OCI-LY3 (cell line): ENCODE data around the gene FMNL3.

Source experiments
- H2AFZ ChIP-seq: fragments of 200-600, 300-600 bp; shearing (Covaris generic); 2 replicates; pipeline ENCODE4 v1.6.0; 2014; ENCODE audit warnings: antibody characterized with exemption, low read depth, low read length
- H3K27ac ChIP-seq: fragments of 200-600, 300-600 bp; sonication (generic); 2 replicates; pipeline ENCODE4 v1.5.1; 2014; ENCODE audit warnings: mild to moderate bottlenecking, low read length, moderate library complexity, mixed read lengths
- H3K27me3 ChIP-seq: fragments of 200-600, 300-600 bp; sonication (generic); 2 replicates; pipeline ENCODE4 v1.6.1; 2014; ENCODE audit warnings: low read depth, low read length, mixed read lengths
- H3K36me3 ChIP-seq: fragments of 200-600, 300-600 bp; sonication (generic); replicated peaks from 2 replicates; pipeline ENCODE3; 2014; ENCODE audit warnings: low read depth, low read length, mixed read lengths
- H3K4me1 ChIP-seq: fragments of 300-600, 200-600 bp; sonication (generic); 2 replicates; pipeline ENCODE4 v1.6.1; 2014; ENCODE audit warnings: low read length, mixed read lengths
- H3K4me2 ChIP-seq: fragments of 200-600, 300-600 bp; sonication (generic); 2 replicates; pipeline ENCODE4 v1.6.1; 2014; ENCODE audit warnings: low read length, mixed read lengths
- H3K4me3 ChIP-seq: fragments of 300-600, 200-600 bp; sonication (generic); 2 replicates; pipeline ENCODE4 v1.5.1; 2014; ENCODE audit warnings: antibody characterized with exemption, mild to moderate bottlenecking, low read length, moderate library complexity
- H3K79me2 ChIP-seq: fragments of 300-600, 200-600 bp; shearing (Covaris generic); 2 replicates; pipeline ENCODE4 v1.6.1; 2014; ENCODE audit warnings: mild to moderate bottlenecking, low read length, mixed read lengths
- H3K9ac ChIP-seq: fragments of 300-600, 200-600 bp; shearing (Covaris generic); 2 replicates; pipeline ENCODE4 v1.6.0; 2014; ENCODE audit warnings: mild to moderate bottlenecking, low read length, moderate library complexity
- H3K9me3 ChIP-seq: fragments of 200-600, 300-600 bp; shearing (Covaris generic); 2 replicates; pipeline ENCODE4 v1.6.1; 2014; ENCODE audit warnings: low read length, mixed read lengths; ENCODE audit not compliant: insufficient read depth
- H4K20me1 ChIP-seq: fragments of 200-600, 300-600 bp; sonication (generic); 2 replicates; pipeline ENCODE4 v1.6.1; 2016; ENCODE audit warnings: low read length, mixed read lengths; ENCODE audit not compliant: insufficient read depth
- EZH2phosphoT487 ChIP-seq: fragments of 200-600 bp; shearing (Covaris generic); IDR thresholded peaks from 2 replicates; pipeline ENCODE4 v1.6.1; 2018; ENCODE audit warnings: antibody characterized with exemption, mixed run types, low read depth
- TF ChIP-seq, protein P1 (sequence below): fragments of 200-600, 300-600 bp; sonication (generic); IDR thresholded peaks from 2 replicates; pipeline ENCODE4 v1.5.1; 2014; ENCODE audit warnings: antibody characterized with exemption, low read length, low read depth

Gene FMNL3

DNA sequence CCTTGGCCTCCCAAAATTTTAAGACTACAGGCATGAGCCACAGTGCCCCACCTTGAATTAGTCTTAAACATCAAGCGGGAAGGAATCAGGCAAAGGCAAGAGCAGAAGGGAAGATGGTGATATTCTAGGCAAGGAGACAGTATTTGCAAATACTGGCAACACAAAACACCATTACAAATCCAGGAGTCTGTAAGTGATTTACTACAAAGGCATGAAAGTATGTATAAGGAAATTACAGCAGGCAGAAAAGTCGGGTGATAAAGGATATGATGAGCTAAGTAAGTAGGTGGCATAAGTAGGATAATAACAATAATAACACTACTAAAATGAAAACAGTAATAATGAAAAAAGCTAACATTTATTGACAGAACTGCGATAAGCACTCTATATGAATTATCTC, 28.5 kb downstream of the FMNL3 start:
- Histone ChIP-seq H2AFZ (no peak overlapping the region), H3K27ac (no peak overlapping the region), H3K4me2 (no peak overlapping the region), H3K36me3 (peaks cover 4% of the 10 kb centered on the region), H3K27me3 (no peaks in the 10 kb centered on the region), H3K79me2 (peaks cover 97% of the 10 kb centered on the region), H3K9ac (no peak overlapping the region), H3K4me1 (peaks cover 82% of the 10 kb centered on the region), H4K20me1 (no peaks in the 10 kb centered on the region), H3K4me3 (no peak overlapping the region), H3K9me3 (no peaks in the 10 kb centered on the region)
- TF ChIP-seq EZH2phosphoT487 = no peak
- TF ChIP-seq, protein P1, sequence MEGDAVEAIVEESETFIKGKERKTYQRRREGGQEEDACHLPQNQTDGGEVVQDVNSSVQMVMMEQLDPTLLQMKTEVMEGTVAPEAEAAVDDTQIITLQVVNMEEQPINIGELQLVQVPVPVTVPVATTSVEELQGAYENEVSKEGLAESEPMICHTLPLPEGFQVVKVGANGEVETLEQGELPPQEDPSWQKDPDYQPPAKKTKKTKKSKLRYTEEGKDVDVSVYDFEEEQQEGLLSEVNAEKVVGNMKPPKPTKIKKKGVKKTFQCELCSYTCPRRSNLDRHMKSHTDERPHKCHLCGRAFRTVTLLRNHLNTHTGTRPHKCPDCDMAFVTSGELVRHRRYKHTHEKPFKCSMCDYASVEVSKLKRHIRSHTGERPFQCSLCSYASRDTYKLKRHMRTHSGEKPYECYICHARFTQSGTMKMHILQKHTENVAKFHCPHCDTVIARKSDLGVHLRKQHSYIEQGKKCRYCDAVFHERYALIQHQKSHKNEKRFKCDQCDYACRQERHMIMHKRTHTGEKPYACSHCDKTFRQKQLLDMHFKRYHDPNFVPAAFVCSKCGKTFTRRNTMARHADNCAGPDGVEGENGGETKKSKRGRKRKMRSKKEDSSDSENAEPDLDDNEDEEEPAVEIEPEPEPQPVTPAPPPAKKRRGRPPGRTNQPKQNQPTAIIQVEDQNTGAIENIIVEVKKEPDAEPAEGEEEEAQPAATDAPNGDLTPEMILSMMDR = no peak

DNA sequence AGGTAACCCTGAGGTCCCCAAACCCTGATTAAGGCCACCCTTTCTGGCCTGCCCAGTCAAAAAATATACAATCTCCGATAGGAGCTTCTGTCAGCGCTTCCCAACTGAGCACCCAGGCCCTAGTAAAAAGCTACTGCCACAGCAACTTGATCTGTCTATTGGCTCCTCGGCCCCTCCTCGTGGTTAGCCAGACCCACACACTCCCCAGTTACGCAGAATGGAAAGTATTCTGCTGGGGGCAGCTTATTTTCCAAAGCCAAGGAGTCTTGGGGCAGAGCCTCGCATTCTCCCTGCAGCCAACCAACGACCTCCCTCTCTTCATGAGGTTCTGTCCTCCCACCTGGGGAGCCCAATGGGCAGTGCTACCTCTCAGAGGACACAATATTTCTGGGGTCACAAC, 32.1 kb downstream of the FMNL3 start:
- Histone ChIP-seq H3K36me3 (peaks cover 4% of the 10 kb centered on the region), H2AFZ (no peak overlapping the region), H3K4me3 (no peak overlapping the region), H3K27ac (peak overlapping the region; percentile 98; the same call in 1 of the 2 replicates), H3K9me3 (no peaks in the 10 kb centered on the region), H3K79me2 (peaks cover 99% of the 10 kb centered on the region), H3K4me2 (no peak overlapping the region), H4K20me1 (no peaks in the 10 kb centered on the region), H3K27me3 (no peaks in the 10 kb centered on the region), H3K9ac (no peak overlapping the region), H3K4me1 (peaks cover 83% of the 10 kb centered on the region)
- TF ChIP-seq EZH2phosphoT487 = no peak
- TF ChIP-seq, protein P1 = no peak

DNA sequence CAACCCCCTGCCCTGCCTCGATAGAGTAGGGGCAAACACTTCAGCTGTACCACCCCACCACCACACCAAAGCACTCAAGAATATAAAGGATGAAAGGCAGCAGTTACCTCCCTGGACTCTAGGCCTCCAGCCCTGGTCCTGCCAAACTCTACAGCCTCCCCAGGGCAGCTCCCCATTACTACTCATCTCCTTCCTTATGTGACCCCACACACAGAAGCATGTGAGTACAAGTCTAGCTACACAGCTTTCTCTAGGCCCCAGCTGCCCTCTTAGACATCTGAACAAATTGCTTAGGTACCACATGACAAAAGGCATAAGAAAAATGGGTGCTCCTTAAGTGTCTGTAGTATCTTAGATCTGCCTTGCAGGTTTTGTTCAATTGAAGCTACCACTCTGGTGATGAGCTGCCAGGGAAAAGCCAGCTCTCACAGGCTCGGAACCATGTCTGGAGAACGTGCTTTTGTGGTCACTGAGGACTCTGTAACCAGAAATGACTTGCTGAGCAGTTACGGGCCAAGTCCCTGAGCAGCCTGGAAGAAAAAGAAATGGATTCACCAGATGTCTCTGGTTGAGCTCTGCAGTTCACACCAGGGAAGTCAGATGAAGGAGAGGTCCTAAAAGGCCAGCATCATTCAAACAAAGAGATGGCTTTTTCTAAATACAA, 32.8 kb downstream of the FMNL3 start:
- H3K9ac ChIP-seq = peak overlapping the region; percentile 83; the same call in 1 of the 2 replicates

DNA sequence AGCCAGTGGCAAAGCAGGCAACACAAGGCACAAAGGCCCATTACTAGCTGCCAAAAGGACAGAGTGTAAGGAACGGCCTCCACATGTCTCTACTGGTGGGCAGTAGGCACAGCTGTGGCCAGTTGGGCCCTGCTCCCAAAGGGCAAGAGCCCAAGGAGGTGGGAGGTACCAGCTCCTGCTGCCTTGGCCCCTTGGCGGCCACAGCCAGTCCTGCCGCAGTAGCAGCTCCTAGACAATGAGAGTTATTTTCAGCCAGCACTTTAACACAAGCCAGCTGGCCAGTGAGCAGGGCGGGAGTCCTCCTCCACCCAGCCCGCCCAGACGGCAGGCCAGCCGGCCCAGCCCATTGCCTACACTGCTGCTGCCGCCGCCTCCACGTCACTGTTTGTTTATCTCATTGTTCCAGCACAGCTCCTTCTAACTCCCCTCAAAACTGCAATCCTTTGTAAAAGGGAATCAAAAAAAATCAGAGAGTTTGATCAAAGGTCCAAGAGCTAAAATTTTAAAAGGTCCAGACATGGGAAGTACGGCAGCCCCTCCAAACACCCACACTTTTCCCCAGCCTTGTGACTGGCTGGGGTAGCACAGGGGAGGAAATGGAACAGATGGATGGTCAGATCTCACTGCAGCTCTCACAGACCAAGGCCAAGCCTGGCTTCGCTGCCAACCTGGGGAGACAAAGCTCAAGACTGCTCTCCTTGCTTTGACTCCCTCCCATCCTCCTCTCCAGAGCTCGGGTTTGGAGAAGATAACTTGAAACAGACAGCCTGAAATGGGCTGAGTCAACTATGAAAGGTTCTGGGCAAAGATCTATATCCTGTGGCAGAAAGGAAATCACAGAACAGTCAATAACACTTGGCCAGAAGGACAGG, 33.5 kb downstream of the FMNL3 start:
- no peak for TF ChIP-seq EZH2phosphoT487
- TF ChIP-seq, protein P1 = no peak
- no peaks in the 10 kb centered on the region for H4K20me1 ChIP-seq
- no peak overlapping the region for H3K4me3 ChIP-seq
- H3K4me2 ChIP-seq = peak overlapping the region; percentile 93; the same call in 1 of the 2 replicates
- H3K36me3 ChIP-seq = peaks cover 7% of the 10 kb centered on the region
- peak overlapping the region; percentile 83; the same call in 1 of the 2 replicates for H3K9ac ChIP-seq
- peaks cover 83% of the 10 kb centered on the region for H3K4me1 ChIP-seq
- no peak overlapping the region for H2AFZ ChIP-seq
- H3K79me2 ChIP-seq = peaks cover 99% of the 10 kb centered on the region
- no peaks in the 10 kb centered on the region for H3K9me3 ChIP-seq
- peak overlapping the region; percentile 98 for H3K27ac ChIP-seq
- no peaks in the 10 kb centered on the region for H3K27me3 ChIP-seq

More for the DNA sequence above, 32.8 kb downstream of the FMNL3 start:
- Histone ChIP-seq H3K27ac (peak overlapping the region; percentile 98), H3K27me3 (no peaks in the 10 kb centered on the region), H3K4me1 (peaks cover 83% of the 10 kb centered on the region), H3K79me2 (peaks cover 99% of the 10 kb centered on the region), H3K36me3 (peaks cover 8% of the 10 kb centered on the region), H3K4me2 (peak overlapping the region; percentile 5; the same call in 1 of the 2 replicates), H3K9me3 (no peaks in the 10 kb centered on the region), H3K4me3 (no peak overlapping the region), H4K20me1 (no peaks in the 10 kb centered on the region), H2AFZ (no peak overlapping the region)
- TF ChIP-seq EZH2phosphoT487 = no peak
- TF ChIP-seq, protein P1 = no peak
